Putamen (tissue), 1 donor: ENCODE measurements around the gene LRRC4B.
A peak's percentile ranks its signal among the peaks of the same experiment; 100 is the strongest.
"Not testable (repeated sequence)": the region's sequence is repeated elsewhere in the genome, so short reads cannot be mapped to it uniquely, and the experiment has no call there.

Experiments used
- DNase-seq: peaks from one replicate; pipeline ENCODE4 v3.0.0-alpha.2; 2016; ENCODE audit warnings: low spot score

LRRC4B gene, protein sequence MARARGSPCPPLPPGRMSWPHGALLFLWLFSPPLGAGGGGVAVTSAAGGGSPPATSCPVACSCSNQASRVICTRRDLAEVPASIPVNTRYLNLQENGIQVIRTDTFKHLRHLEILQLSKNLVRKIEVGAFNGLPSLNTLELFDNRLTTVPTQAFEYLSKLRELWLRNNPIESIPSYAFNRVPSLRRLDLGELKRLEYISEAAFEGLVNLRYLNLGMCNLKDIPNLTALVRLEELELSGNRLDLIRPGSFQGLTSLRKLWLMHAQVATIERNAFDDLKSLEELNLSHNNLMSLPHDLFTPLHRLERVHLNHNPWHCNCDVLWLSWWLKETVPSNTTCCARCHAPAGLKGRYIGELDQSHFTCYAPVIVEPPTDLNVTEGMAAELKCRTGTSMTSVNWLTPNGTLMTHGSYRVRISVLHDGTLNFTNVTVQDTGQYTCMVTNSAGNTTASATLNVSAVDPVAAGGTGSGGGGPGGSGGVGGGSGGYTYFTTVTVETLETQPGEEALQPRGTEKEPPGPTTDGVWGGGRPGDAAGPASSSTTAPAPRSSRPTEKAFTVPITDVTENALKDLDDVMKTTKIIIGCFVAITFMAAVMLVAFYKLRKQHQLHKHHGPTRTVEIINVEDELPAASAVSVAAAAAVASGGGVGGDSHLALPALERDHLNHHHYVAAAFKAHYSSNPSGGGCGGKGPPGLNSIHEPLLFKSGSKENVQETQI

DNA sequence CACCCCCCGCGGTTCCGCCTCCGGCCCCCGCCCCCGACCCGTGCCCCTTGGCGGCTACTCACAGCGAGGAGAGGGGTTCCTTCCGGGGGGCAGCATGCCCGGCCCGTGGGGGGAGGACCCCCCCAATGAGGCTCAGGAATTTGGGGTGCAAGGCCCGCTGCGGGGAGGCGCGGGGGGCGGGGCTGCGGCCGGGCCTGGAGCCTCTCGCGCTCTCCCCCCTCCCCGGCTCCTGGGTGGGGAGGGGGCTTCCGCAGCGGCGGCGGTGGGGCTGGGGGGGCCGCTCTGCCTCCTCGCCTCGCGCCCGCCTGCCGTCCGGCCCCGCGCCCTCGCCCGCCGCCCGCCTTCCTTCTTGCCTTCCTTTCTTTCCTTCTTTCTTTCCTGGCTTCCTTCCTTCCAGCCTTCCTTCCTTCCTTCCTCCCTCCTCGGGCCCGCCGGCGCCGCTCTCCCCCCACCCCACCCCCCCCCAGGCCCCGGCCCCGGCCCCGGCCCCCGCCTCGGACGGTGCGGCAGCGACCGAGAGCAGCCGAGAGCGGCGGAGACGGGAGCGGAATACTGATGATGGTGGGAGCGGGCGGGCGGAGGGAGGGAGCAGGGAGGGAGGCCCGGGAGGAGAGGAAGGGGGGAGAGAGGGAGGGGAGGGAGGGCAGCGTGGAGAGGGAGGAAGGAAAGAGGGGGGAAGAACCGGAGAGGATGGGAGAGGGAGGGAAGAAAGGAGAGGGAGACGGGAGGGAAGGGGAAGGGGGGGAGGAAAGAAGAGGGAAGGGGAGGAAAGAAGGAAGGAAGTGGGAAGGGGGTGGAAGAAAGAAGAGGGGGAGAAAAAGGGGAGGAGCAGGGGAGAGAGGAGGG is at the start of gene LRRC4B:
Gene LRRC4B, minus strand, starts transcription at position 554 of the 846 bp plus-strand sequence. CDS start 19,597 bp downstream, outside the sequence.
- peak; percentile 58 for DNase-seq

DNA sequence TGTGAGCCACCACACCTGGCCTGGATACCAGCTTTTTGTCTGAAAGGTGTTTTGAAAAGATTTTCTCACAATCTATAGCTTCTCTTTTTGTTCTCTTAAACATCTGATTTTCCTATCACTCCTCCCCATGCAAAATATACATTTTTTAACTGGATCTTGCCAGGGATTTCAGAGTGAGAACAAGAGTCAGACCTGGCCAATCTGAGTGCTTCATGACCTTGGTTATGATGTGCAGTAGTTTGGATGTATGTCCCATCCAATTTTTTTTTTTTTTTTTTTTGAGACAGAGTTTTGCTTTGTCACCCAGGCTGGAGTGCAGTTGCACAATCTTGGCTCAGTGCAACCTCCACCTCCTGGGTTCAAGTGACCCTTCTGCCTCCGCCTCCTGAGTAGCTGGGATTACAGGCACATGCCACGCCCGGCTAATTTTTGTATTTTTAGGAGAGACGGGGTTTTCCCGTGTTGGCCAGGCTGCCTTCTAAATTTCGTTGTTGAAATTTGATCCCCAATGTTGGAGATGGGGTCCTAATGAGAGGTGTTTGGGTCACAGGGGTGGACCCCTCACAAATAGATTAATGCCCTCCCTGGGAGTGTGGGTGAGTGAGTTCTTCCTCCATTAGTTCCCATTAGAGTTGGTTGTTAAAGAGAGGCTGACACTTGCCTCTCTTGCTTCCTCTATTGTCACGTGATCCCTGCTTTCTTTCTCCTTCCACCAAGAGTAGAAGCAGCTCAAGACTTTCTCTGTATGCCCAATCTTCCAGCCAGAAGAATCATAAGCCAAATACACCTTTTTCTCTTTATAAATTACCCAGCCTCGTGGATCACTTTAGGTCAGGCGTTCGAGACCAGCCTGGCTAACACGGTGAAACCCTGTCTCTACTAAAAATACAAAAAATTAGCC is 44.5 kb upstream of the LRRC4B start:
- DNase-seq: not testable (repeated sequence)

DNA sequence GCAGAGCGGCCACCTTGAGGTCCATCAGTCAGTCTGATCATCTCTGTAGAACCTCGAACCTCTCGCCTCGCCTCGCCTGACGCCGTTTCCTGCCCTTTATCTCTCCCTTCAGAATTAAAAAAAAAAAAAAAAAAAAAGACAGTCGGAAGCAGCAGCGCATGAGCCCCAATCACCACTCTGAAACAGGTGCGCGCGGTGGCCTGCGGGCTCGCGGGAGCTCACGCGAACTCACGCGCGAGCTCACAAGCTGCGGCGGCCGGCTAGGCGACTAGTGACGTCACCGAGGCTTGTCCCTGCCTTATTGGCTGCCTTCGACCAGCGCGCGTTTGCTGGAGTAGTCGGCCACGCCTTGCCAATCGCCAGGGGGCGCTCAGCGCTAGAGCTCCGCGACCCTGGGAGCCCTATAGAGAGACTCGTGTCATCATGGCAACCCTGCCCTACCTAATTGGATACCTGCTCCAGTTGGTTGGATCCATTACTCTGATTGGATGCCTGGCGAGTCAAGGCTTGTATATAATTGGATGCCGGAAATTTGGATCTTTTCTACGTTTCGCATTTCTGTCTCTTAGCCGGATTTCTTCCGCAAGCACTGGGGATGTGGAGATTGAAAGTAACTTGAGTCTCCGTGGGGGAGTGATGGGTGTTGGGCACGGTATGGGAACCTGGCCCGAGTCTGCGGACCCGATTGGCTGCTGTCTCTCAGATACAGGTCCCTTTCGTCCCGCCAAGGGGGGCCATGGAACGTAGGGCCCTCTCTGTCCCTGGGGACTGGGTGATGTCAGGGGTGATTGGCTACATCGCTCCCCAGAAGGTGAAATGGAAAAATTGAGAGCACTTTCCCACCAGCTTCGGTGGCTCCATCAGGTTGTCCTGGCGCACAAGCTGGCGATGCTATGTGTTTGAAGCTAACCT is 39.9 kb upstream of the LRRC4B start:
- peak; percentile 94 for DNase-seq

DNA sequence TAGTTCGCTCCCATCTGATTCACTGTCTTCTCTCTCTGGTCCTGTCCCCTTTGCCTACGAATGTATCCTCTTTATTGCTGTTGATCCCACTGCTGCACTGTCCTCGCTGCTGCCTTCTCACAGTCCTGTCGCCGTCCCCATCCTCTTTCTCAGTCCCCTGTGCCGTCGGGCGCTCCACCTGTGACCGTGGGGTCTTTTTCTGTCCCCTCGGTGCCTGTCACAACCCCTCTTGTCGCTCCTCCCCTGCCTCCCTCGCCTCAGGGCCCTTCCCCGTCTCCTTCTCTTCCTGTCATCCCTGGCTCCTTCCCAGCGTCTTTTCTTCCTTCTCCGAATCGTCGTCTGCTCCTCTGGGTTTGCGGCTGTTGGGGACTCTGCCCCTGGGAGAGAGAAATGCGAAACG is 39.2 kb upstream of the LRRC4B start:
- no peak for DNase-seq

DNA sequence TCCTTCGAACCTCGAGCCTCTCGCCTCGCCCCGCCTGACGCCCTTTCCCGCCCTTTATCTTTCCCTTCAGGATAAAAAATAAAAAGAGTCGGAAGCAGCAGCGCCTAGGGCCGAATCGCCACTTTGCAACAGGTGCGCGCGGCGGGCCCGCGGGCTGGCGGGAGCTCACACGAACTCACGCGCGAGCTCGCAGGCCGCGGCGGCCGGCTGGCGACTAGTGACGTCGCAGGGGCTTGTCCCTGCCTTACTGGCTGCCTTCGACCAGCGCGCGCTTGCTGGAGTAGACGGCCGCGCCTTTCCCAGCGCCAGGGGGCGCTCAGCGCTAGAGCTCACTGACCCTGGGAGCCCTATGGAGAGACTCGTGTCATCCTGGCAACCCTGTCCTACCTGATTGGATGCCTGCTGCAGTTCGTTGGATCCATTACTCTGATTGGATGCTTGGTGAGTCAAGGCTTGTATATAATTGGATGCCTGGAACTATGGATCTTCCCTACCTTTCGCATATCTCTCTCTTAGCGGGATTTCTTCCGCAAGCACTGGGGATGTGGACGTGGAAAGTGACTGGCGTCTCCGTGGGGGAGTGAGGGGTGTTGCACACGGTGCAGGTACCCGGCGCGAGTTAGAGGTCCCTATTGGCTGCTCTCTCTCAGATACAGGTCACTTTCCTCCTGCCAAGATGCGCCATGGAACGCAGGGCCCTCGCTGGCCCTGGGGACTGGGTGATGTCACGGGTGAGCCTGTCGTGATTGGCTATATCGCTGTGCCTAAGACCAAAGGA is 38.0 kb upstream of the LRRC4B start:
- not testable (repeated sequence) for DNase-seq

DNA sequence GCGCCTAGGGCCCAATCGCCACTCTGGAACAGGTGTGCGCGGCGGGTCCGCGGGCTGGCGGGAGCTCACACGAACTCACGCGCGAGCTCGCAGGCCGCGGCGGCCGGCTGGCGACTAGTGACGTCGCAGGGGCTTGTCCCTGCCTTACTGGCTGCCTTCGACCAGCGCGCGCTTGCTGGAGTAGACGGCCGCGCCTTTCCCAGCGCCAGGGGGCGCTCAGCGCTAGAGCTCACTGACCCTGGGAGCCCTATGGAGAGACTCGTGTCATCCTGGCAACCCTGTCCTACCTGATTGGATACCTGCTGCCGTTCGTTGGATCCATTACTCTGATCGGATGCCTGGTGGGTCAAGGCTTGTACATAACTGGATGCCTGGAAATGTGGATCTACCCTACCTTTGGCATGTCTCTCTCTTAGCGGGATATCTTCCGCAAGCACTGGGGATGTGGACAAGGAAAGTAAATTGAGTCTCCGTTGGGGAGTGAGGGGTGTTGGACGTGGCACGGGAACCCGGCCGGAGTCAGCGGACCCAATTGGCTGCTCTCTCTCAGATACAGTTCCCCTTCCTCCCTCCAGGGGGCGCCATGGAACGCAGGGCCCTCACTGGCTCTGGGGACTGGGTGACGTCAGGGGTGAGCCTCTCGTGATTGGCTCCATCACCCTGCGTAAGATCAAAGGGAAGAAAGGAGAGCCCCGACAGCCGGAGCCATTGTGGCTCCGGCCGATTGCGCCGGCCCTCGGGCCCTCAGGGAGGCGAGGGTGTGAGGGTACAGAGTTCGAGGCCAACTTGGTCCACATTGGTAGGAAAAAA is 36.2 kb upstream of the LRRC4B start:
- not testable (repeated sequence) for DNase-seq

DNA sequence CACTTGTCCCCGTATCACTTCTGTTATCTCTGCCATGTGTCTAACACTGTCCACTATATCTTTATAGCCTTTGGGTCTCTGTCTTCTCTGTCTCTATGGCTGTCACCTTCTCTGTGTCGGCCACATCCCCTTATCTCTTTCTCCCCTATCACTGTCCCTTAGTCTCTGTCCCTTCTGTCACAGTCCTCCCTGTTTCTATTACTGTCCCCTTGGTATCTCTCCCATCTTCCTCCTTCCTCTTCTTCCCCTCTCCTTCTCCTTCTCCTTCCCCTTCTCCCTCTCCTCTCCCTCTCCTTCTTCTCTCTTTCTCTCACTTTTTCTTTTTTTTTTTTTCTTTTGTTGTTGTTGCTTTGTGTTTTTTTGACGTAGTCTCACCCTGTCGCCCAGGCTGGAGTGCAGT is 34.7 kb upstream of the LRRC4B start:
- DNase-seq: no peak

DNA sequence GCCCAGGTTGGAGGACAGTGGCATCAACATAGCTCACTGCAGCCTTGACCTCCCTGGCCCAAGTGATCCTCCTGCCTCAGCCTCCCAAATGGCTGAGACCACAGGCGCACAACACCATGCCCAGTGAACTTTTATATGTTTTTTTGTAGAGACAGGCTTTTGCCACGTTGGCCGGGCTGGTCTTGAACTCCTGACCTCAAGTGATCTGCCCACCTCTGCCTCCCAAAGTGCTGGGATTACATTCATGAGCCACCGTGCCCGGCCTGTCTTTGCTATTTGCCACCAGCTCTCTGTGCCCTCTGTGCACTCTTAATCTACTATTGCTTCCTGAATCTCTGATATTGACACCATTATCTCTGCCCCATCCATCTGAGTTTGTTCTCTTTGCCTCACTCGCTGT is 34.3 kb upstream of the LRRC4B start:
- DNase-seq: no peak

DNA sequence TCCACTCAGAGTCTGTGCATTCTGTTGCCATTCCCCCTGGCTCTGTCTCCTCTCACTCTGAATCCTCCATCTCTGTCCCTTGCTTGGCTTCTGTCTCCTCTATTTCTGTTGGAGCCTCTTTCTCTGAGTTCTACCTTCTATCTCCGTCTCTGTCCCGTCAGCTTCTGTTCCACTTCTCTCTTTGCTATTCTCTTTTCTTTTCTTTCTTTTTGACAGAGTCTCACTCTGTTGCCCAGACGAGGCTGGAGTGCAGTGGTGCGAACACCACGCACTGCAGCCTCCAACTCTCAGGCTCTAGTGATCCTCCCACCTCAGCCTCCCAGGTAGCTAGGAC is 33.8 kb upstream of the LRRC4B start:
- no peak for DNase-seq

DNA sequence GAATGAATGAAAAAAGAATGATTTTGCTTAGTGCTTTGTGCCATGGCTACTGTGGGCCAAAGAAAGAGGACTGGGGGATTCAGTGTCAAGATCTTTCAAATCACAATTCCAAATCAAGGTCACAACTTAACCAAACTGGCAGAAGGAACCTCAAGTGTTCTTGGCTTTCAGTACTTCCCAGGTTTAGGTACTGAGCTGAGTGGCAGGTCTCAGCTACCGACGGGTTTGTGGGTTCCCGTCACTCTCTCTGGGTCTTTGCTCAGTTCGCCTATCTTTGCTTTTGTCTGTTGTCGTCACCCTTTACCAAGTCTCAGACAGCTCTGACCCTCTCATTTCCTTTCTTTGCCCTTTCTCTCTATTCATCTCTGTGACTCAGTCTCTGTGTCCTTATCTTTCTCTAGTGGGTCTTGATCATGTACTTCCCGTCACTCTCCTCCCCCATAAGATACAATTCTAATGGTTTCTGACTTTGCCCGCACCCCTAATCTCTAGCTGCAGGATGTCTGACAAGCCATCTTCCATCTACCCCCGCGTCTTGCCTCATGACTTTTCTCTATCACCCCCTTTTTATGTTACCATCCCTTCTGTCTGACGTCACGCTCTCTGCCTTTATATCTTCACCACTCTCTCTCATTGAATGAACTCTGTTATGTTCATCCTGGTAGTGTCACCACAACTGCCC is 33.3 kb upstream of the LRRC4B start:
- no peak for DNase-seq

DNA sequence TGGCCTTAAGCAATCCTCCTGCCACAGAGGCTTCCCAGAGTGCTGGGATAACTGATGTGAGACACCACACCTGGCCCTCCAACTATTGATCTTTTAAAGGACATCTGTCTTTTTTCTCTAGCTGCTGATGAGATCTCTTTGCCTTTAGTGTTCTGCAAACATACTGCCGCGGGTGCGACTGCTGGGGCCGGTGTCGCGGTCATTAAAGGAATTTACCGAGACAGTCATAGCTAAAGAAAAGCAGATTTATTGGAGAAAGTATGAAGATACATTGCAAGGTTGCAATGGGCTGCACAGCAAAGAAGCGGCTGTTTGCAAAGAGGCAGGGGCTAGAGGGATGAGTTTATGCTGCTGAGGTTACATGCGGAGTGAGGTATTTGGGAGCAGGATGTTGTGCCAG is 31.2 kb upstream of the LRRC4B start:
- DNase-seq: no peak

DNA sequence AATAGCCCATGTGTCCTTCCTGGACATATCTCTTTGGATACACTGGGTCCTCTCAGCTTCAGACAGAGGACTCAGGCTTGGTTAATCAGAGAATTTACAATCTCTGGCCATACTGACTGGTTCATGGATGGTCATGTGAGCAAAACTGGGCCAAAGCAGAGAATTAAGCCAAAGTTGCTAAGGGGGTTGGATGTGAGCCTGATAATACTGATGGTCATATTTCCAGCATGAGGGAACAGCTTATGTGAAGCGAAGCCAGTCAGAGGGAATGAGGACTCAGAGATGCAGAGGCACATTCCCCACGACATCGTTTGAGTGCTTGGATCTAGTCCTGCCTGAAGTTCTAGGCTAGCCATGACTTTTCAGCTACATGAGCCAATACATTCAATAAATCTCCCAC is 22.0 kb upstream of the LRRC4B start:
- DNase-seq: no peak

DNA sequence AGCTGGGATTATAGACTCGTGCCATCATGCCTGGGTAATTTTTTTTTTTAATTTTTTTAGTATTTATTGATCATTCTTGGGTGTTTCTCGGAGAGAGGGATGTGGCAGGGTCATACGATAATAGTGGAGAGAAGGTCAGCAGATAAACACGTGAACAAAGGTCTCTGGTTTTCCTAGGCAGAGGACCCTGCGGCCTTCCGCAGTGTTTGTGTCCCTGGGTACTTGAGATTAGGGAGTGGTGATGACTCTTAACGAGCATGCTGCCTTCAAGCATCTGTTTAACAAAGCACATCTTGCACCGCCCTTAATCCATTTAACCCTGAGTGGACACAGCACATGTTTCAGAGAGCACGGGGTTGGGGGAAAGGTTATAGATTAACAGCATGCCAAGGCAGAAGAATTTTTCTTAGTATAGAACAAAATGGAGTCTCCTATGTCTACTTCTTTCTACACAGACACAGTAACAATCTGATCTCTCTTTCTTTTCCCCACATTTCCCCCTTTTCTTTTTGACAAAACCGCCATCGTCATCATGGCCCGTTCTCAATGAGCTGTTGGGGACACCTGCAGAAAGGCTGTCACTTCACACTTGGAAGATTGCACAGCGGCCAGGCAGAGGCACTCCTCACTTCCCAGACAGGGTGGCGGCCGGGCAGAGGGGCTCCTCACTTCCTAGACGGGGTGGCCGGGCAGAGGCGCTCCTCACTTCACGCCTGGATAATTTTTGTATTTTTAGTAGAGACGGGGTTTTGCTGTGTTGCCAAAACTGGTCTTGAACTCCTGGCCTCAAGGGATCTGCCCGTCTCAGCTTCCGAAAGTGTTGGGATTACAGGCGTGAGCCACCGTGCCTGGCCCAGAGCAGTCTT is 13.8 kb upstream of the LRRC4B start:
- not testable (repeated sequence) for DNase-seq

DNA sequence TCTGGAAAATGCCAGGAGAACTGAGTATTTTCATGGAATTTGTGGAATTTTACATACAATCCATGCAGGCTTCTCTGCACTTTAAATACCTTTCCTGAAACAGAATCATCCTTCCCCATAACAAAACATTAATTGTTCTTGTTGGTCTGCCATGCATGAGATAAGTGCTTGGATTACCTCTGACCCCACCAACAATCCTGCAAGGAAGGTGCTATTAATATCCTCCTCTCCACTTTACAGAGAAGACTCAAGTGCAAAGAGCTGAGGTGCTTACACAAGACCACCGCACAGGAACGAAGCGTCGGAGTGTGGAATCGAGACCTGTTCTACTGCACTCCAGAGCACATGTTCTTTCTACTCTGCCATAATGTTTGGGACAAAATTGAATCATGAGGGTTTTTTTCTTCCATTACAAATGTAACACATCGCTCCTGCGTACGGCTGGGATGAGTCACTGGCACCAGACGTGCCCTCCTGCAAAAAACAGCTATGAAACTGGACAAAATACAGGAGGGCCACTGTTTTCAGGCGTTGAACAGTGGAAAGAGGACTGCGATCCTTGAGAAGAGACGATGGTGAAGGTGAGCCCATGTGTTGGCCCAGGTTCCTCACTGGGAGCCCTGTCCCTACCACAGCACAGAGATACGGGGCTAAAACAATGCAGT is 12.9 kb upstream of the LRRC4B start:
- DNase-seq: no peak

DNA sequence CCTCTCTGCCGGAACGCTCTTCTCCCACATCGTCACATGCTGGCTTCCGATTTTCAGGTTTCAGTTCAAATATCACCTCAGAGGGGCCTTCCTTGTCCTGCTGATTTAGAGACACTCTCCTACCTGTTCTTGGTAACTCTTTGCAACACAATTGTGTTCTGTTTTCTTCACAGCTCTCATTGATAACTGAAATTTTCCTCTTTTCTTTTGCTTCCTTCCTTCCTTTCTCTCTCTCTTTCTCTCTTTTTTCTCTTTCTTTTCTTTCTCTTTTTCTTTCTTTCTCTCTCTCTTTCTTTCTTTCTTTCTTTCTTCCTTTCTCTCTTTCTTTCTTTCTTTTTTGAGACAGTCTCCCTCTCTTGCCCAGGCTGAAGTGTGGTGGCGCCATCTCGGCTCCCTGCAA is 12.0 kb upstream of the LRRC4B start:
- DNase-seq: no peak

DNA sequence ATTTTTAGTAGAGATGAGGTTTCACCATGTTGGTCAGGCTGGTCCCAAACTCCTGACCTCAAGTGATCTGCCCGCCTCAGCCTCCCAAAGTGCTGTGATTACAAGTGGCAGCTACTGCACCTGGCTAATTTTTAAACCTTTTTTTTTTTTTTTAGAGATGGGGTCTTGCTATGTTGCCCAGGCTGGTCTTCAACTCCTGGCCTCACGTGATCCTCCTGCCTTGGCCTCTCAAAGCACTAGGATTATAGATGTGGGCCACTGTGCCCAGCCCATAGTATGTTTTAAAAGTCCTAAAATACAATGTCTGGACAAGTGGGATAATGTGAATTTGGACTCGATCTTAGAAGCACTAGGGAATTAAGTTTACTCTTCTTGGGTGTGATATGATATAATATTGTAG is 8.5 kb upstream of the LRRC4B start:
- not testable (repeated sequence) for DNase-seq
